GM18909 (cell line): ENCODE results near the gene ZNF630.
"Not testable (repeated sequence)": the region's sequence is repeated elsewhere in the genome, so short reads cannot be mapped to it uniquely, and the experiment has no call there.

Source experiments
- ATAC-seq: cut with Tn5 transposase; IDR thresholded peaks from one replicate; pipeline ENCODE4 v1.9.1; 2021; ENCODE audit warnings: mild to moderate bottlenecking; ENCODE audit not compliant: unreplicated experiment, poor library complexity

The ZNF630 gene

GRCh38 chrX:48071064-48071985 is at the start of gene ZNF630:
Gene ZNF630 (minus strand): TSS chrX:48071640. CDS start chrX:48066886, 4,754 bp downstream.
- peak; percentile 89 for ATAC-seq

- ATAC-seq = no peak
Measured at GRCh38 chrX:48107717-48108116, 36.3 kb upstream of the ZNF630 start.

- ATAC-seq = no peak
Measured at GRCh38 chrX:48102874-48103374, 31.5 kb upstream of the ZNF630 start.

- no peak for ATAC-seq
Measured at GRCh38 chrX:48101443-48101842, 30.0 kb upstream of the ZNF630 start.

DNA sequence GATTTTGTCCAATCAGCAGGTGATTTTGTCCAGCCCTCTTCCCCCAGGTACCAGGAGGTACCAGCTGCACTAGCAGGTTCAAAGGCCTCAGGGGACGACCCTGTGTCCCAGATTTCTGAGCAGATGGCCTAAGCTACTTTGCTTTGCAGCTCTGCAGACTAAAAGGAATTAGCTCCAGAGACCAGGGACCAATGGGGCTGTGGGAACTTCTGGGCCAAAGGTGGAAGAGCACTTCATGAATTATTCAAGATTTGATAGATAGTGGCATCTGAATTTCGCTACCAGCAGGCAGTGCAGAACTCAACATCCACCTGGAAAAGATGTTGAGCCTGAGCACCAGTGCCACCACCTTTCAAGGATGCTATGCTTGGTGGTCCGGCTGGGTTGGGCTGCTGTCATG is 21.1 kb upstream of the ZNF630 start:
- not testable (repeated sequence) for ATAC-seq

DNA sequence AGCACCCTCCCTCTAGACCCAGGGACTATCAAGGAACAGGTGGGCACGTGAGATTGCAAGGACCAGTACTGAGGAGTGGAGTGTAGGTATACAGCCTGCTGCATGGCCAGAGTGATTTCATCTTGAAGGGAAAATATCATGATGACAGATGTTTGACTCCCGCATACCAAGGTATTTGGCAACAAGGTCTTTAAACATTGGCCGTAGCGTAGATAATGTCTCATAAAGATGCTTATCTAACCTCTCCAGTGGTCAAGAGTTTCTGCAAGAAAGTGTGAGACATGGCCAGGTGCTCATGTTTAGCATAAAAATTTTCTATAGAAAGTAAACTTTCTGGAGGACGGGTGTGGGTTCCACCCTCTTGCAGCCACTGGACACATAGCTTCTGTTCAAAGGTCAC is 18.7 kb upstream of the ZNF630 start:
- ATAC-seq = no peak

DNA sequence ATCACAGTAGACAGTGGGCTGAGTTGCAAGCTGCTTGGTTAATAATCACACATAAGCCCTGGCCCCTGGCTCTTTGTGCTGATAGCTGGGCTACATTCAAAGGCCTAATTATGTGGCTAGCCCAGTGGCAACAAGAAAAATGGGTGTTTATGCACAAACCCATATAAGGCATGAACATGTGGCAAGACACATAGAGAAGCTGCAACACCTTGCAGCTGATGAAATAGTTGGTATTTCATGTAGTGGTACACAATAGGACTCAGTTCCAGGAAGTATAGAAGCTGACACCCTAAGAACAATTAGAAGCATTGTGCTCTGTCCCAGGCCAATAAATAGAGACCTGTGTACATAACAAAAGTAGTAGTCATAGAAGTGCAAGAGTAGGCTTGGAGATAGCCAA is 14.6 kb upstream of the ZNF630 start:
- no peak for ATAC-seq

DNA sequence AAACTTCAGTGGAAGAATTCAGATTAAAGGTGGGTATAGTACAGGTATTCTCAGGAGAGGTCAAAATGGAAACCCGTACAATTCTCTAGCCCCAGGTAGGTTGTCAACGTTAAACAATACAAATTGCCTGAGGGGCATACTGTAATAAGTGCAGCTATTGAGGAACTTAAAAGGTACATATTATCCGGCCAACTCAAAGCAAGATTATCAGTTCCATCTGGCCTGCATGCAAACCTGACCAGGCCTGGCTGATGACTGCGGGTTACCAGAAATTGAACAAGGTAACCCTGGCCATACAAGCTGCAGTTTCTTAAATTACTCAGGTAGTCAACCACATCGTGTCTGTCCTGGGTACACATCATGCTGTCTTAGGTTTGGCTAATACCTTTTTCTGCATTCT is 12.3 kb upstream of the ZNF630 start:
- no peak for ATAC-seq

- ATAC-seq = no peak
Measured at GRCh38 chrX:48083212-48083611, 11.8 kb upstream of the ZNF630 start.

GRCh38 chrX:48076343-48076742 is 4.9 kb upstream of the ZNF630 start:
- no peak for ATAC-seq

DNA sequence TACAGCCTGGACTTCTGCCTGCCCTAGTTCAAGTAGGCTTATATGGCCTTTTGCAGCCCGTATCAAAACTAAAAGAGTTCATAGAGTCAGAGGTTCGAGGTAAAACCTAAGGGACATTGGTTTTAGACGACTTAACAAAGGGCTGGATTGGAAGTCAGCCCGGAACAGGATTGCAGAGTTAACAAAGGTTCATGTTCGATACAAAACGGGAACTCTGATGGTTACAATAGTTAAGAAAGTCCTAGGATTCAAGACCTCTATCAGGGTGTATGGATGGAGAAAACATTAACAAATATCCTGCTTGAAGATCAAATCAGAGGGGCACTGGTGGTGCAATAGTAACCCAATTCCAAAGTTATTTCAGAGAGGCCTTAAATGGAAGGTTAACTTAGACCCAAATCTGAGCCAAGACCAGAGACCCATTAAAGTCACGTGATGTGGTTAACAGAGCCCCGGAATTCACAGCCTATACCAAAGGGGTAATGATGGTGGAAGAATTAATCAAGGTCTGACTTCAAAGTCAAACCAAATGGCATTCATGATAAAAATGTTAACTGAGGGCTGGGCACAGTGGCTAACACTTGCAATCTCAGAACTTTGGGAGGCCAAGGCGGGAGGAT is 656 bp upstream of the ZNF630 start:
- no peak for ATAC-seq

DNA sequence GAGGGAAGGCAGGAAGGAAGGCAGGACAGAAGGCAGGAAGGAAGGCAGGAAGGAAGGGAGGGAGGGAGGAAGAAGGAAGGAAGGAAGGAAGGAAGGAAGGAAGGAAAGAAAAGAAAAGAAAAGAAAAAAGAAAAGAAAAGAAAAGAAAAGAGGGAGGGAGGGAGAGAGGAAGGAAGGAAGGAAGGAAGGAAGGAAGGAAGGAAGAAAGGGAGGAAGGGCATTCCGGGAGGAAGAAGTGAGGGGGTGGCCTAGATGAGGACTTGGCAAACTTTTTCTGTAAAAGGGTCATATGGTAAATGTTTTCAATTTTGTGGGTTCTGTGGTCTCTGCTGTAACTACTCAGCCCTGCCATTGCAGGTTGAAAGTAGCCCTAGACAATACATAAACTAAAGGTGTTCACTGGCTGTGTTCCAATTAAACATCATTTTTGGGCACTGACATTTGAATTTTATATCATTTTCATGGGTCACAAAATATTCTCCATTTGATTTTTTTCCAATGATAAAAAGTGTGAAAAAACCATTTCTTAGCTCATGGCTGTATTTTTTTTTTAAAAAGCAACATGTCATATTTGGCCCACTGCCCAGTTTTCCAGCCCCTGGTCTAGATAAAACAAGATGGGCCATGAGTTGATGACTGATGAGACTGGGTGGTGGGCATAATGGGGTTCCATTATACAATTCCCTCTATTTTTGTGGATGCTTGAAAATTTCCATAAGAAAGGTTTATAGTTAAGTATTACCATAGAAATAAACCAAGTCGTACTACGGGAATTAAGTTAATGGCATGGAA is 3.1 kb downstream of the ZNF630 start:
- no peak for ATAC-seq

GRCh38 chrX:48064261-48064660 is 7.2 kb downstream of the ZNF630 start:
- ATAC-seq = no peak

- ATAC-seq = no peak
Measured at GRCh38 chrX:48059296-48059639, 12.2 kb downstream of the ZNF630 start.

- ATAC-seq = no peak
Measured at GRCh38 chrX:48058621-48059295, 12.7 kb downstream of the ZNF630 start.

DNA sequence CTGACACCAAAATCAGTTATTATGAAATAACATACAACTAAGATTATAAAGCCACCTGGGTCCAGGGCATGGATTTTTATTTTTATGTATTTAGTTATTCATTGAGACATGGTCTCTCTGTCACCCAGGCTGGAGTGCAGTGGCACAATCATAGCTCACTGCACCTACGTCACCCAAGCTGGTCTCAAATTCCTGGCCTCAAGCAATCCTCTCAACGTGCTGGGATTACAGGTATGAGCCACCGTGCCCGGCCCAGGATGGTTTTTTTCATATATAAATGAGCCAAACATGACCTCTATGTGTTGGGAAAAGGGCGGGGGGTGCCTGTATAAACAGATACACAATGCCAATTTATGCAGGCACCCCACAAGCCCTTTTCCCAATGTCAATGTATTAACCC is 24.6 kb downstream of the ZNF630 start:
- no peak for ATAC-seq

DNA sequence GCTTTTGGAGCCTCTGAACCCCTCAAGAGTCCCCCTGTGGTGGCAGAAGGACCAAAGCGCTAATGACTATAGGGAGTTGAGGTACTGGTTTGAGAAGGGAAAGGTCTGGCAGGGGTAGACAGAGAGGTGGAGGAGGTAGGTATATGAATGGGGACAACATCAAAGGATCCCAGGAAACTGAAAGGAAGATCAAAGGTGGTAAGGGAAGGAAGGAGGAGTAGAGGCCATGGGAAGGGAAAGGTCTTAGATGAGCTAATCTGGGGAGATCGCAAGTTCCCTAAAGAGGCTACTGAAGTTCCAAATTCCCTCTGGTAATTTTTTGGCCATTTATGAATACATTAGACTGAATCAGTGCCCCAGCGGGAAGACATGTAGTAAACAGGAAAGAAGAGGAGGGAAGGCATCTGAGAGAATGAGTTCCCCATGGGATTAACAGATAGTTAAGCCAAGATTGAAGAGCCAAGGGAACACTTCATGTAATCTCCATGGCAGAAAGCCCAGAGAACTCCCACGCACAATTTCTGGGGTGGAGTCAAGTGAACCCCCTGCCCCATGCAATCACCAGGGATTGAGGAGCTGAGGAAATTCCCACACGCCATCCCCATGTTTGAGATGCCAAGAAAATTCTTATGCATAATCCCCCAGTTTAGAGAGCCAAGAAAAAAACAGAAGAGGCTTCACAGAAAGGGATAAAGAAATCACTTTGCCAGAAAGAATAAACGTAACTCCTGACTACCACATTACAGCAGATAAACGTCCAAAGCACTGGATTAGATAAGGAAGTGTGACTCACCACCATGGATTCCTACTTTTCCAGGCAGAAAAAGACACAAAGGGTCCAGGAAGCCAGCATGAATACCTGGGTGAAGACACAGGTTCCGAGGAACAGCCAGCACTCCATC is 25.8 kb downstream of the ZNF630 start:
- ATAC-seq = no peak

DNA sequence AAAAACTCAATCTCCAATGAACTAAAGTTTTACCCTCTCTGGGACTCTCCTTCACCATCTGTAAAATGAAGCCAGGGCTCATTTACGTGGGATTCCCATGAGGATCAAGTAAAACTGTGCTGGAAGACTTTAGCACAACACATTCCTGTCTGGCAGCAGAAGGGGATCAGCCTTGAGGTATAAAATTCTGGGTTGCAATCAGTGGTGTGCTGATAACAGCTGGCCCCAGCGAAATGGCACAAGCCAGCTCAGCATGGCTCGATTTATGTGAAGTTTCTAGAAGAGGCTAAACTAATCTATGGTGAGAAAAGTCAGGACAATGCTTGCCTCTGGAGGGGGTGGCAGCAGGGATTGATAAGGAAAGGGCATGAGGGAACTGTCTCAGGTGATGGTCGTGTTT is 28.4 kb downstream of the ZNF630 start:
- ATAC-seq = no peak

DNA sequence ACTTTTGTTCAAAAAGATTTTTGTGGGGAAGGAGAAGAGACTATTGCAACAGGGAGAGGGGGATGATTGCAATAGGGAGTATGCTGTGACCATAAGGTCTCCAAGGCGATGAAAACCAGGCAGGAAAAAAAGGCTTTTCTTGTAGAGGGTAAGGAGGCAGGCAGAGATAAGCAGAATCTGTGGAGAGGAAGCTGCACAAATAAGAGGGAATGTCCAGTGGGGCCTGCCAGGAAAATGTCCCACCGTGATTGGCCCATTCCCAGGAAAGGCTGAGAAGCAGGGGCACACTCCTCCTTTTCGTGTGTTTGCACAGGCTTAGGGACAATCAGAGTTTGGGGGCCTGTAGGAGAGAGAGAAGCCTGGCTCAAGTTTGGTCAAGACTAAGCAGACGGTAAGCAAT is 35.5 kb downstream of the ZNF630 start:
- ATAC-seq = no peak
